Muscle of leg (tissue), 11 donors: Measurements from ENCODE around the gene EDEM2. TPM values are rescaled to one million over a fixed set of nuclear protein-coding genes. Genes with fewer than 3 reads are reported as not detected.
"Not testable (repeated sequence)": the region's sequence is repeated elsewhere in the genome, so short reads cannot be mapped to it uniquely, and the experiment has no call there.

Experiments used
- DNase-seq: peaks from one replicate; pipeline ENCODE4 v3.0.0; 2013
- H3K27ac ChIP-seq: one replicate; pipeline ENCODE4 v1.5.1; 2013; ENCODE audit warnings: mild to moderate bottlenecking, low read length, control low read depth
- H3K27me3 ChIP-seq: one replicate; pipeline ENCODE4 v1.6.1; 2013; ENCODE audit warnings: low read length; ENCODE audit not compliant: control insufficient read depth, insufficient read depth
- H3K36me3 ChIP-seq: one replicate; pipeline ENCODE4 v1.6.1; 2013; ENCODE audit warnings: low read length; ENCODE audit not compliant: control insufficient read depth, insufficient read depth
- H3K4me1 ChIP-seq: one replicate; pipeline ENCODE4 v1.6.1; 2013; ENCODE audit warnings: low read length; ENCODE audit not compliant: control insufficient read depth, insufficient read depth
- H3K4me3 ChIP-seq: one replicate; pipeline ENCODE4 v1.5.1; 2013; ENCODE audit warnings: low read length, control low read depth
- H3K9me3 ChIP-seq: replicated peaks from 2 replicates; pipeline ENCODE4 v1.6.1; 2013; ENCODE audit warnings: low read depth, low read length; ENCODE audit not compliant: control insufficient read depth
- WGBS: methylation state at CpG from one replicate; pipeline ENCODE4 v1.1.5; 2013; ENCODE audit warnings: missing lambda C conversion rate; ENCODE audit not compliant: insufficient coverage; 5-methylcytosine and 5-hydroxymethylcytosine counted together
- polyA plus RNA-seq, 8 donors: library from polyadenylated mRNA; unstranded; fragments of 120-200 nt; gene quantifications; one replicate each; pipeline versions ENCODE4 v1.2.1 to v1.2.3, GENCODE V29; 2013; ENCODE audit warnings: inconsistent platforms in 1 of 8, low replicate concordance in 1 of 8; ENCODE audit not compliant: insufficient read length in 8 of 8, insufficient read depth in 1 of 8
- total RNA-seq: library from RNA; stranded (reverse); fragments of 120-200 nt; gene quantifications from one replicate; pipeline ENCODE4 v1.2.4, GENCODE V29; 2013

EDEM2 gene
- total and polyA plus RNA-seq, 9 donors = 7.4 to 10.8 (median 9.4) TPM

GRCh38 chr20:35112276-35112675 is 34.9 kb downstream of the EDEM2 start:
- H3K9me3 ChIP-seq, H3K4me3 ChIP-seq, DNase-seq, H3K27ac ChIP-seq, H3K4me1 ChIP-seq, H3K27me3 ChIP-seq: not testable (repeated sequence)
- WGBS = no CpG with 5 or more reads among the region's 5 CpGs
- peaks cover 13% of the 10 kb centered on the region for H3K36me3 ChIP-seq

- no peak overlapping the region for H3K27ac ChIP-seq
- no peak for DNase-seq
- WGBS = 77% methylated on average over 2 of the region's 4 CpGs
- H3K9me3 ChIP-seq = no peaks in the 10 kb centered on the region
- no peak overlapping the region for H3K4me3 ChIP-seq
- peaks cover 12% of the 10 kb centered on the region for H3K36me3 ChIP-seq
- H3K4me1 ChIP-seq = no peaks in the 10 kb centered on the region
- H3K27me3 ChIP-seq = no peaks in the 10 kb centered on the region
Observed at GRCh38 chr20:35111141-35111888, 35.8 kb downstream of the EDEM2 start.

- no CpG with 5 or more reads among the region's 4 CpGs for WGBS
- Histone ChIP-seq H3K27ac (no peak overlapping the region), H3K4me1 (no peaks in the 10 kb centered on the region), H3K9me3 (no peaks in the 10 kb centered on the region), H3K4me3 (no peak overlapping the region), H3K36me3 (no peaks in the 10 kb centered on the region), H3K27me3 (no peaks in the 10 kb centered on the region)
- no peak for DNase-seq
Observed at GRCh38 chr20:35108921-35109320, 38.2 kb downstream of the EDEM2 start.

GRCh38 chr20:35106827-35107380 is 40.2 kb downstream of the EDEM2 start:
- Histone ChIP-seq H3K9me3 (no peaks in the 10 kb centered on the region), H3K4me3 (no peak overlapping the region), H3K27me3 (no peaks in the 10 kb centered on the region), H3K36me3 (no peaks in the 10 kb centered on the region), H3K27ac (no peak overlapping the region), H3K4me1 (no peaks in the 10 kb centered on the region)
- WGBS = no CpG with 5 or more reads among the region's 1 CpG
- no peak for DNase-seq

- H3K36me3 ChIP-seq = no peaks in the 10 kb centered on the region
- H3K4me3 ChIP-seq = no peak overlapping the region
- no peak for DNase-seq
- H3K27me3 ChIP-seq = no peaks in the 10 kb centered on the region
- no CpG with 5 or more reads among the region's 3 CpGs for WGBS
- no peaks in the 10 kb centered on the region for H3K9me3 ChIP-seq
- no peak overlapping the region for H3K27ac ChIP-seq
- H3K4me1 ChIP-seq = no peaks in the 10 kb centered on the region
Observed at GRCh38 chr20:35104685-35105295, 42.3 kb downstream of the EDEM2 start.

- no peaks in the 10 kb centered on the region for H3K4me1 ChIP-seq
- WGBS = 95% methylated on average over 4 of the region's 8 CpGs
- DNase-seq = no peak
- no peak overlapping the region for H3K4me3 ChIP-seq
- H3K36me3 ChIP-seq = no peaks in the 10 kb centered on the region
- H3K27me3 ChIP-seq = no peaks in the 10 kb centered on the region
- H3K9me3 ChIP-seq = no peaks in the 10 kb centered on the region
- H3K27ac ChIP-seq = no peak overlapping the region
Observed at GRCh38 chr20:35101620-35102019, 45.5 kb downstream of the EDEM2 start.

GRCh38 chr20:35093267-35093884 is 53.8 kb downstream of the EDEM2 start:
- WGBS = 67% methylated on average over 5 of the region's 8 CpGs
- Histone ChIP-seq H3K9me3 (no peaks in the 10 kb centered on the region), H3K27ac (peak overlapping the region; percentile 66), H3K27me3 (no peaks in the 10 kb centered on the region), H3K4me3 (peak overlapping the region; percentile 66), H3K36me3 (peaks cover 4% of the 10 kb centered on the region), H3K4me1 (peaks cover 14% of the 10 kb centered on the region)
- no peak for DNase-seq

- Histone ChIP-seq H3K9me3 (no peaks in the 10 kb centered on the region), H3K4me3 (peak within 1 kb of the TSS; percentile 66), H3K4me1 (peaks cover 14% of the 10 kb centered on the region), H3K36me3 (peaks cover 4% of the 10 kb centered on the region), H3K27ac (peak within 1 kb of the TSS; percentile 90), H3K27me3 (no peaks in the 10 kb centered on the region)
- 6% methylated on average over 57 of the region's 69 CpGs for WGBS
- peak; percentile 97 for DNase-seq
Observed at GRCh38 chr20:35092524-35093266, 54.4 kb downstream of the EDEM2 start, which contains the start of gene TRPC4AP. TSS of gene TRPC4AP (minus strand) at chr20:35092807. CDS start at chr20:35092781, 26 bp downstream.

GRCh38 chr20:35091816-35092523 is 55.2 kb downstream of the EDEM2 start:
- 0% methylated on average over 18 of the region's 28 CpGs for WGBS
- H3K27me3 ChIP-seq = no peaks in the 10 kb centered on the region
- peaks cover 14% of the 10 kb centered on the region for H3K4me1 ChIP-seq

More at GRCh38 chr20:35091816-35092523, 55.2 kb downstream of the EDEM2 start:
- peak overlapping the region; percentile 90 for H3K27ac ChIP-seq
- no peaks in the 10 kb centered on the region for H3K9me3 ChIP-seq
- peak overlapping the region; percentile 66 for H3K4me3 ChIP-seq
- peak; percentile 83 for DNase-seq
- peaks cover 7% of the 10 kb centered on the region for H3K36me3 ChIP-seq
